Right lobe of liver (tissue), 4 donors: ENCODE data around the gene RREB1.

Source experiments
- POLR2A ChIP-seq: fragments of 450-650 bp; IDR thresholded peaks from one replicate; pipeline ENCODE4 v1.6.1; 2017; ENCODE audit warnings: antibody characterized with exemption, mild to moderate bottlenecking
- TF ChIP-seq, protein P1 (sequence below), 4 donors: fragments of 200-600 bp in 3 of 4; fragments of 450-650 bp in 1 of 4; IDR thresholded peaks; one replicate each; pipeline versions ENCODE4 v1.5.1 to v1.8.0; 2016 to 2022; ENCODE audit warnings: antibody characterized with exemption in 4 of 4, mild to moderate bottlenecking in 2 of 4
- donor health status: DM: no; HTN: no; CAD: no.
- donor health status: DM: no; HTN: no; CAD: no.
- donor health status: DM: no; HTN: yes; CAD: no.

DNA sequence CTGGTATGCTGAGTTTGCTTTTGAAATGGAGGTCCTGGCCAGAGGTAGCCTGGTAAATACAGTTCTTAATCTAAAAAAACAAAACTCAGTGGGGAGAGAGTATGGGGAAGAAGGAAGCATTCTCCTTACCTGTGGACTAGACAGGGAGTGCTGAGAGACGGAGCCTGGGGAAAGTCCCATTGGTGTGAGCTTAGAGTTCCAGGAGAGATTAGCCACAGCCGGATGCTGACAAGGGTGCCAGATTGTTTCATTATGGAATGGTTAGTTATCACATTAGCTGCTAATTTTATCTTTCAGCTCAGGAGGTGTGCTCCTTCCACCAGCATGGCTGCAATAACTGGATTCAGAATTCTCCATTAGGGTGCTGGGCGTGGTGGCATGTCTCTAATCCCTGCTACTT is 75.9 kb downstream of the RREB1 start:
- TF ChIP-seq, protein P1, sequence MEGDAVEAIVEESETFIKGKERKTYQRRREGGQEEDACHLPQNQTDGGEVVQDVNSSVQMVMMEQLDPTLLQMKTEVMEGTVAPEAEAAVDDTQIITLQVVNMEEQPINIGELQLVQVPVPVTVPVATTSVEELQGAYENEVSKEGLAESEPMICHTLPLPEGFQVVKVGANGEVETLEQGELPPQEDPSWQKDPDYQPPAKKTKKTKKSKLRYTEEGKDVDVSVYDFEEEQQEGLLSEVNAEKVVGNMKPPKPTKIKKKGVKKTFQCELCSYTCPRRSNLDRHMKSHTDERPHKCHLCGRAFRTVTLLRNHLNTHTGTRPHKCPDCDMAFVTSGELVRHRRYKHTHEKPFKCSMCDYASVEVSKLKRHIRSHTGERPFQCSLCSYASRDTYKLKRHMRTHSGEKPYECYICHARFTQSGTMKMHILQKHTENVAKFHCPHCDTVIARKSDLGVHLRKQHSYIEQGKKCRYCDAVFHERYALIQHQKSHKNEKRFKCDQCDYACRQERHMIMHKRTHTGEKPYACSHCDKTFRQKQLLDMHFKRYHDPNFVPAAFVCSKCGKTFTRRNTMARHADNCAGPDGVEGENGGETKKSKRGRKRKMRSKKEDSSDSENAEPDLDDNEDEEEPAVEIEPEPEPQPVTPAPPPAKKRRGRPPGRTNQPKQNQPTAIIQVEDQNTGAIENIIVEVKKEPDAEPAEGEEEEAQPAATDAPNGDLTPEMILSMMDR (IDR thresholded peaks at IDR 0.05), result no peak
- TF ChIP-seq POLR2A, result no peak
